Neural cell (in vitro differentiated cells): Measurements from ENCODE around the gene SLC7A8. TPM values are rescaled to one million over a fixed set of nuclear protein-coding genes. Genes with fewer than 3 reads are reported as not detected.

ENCODE experiments used
- H2AFZ ChIP-seq: fragments of 200-600, 300-800 bp; sonication (generic), shearing (Covaris generic); 2 replicates; pipeline ENCODE4 v1.6.0; 2014; ENCODE audit warnings: low read depth, mild to moderate bottlenecking, antibody characterized with exemption, low read length, moderate library complexity
- H3F3A ChIP-seq: fragments of 200-600 bp; shearing (Covaris generic); 2 replicates; pipeline ENCODE4 v1.6.1; 2016; ENCODE audit warnings: mild to moderate bottlenecking, moderate library complexity, mixed read lengths, antibody characterized with exemption, low read length; ENCODE audit not compliant: insufficient read depth, poor library complexity, severe bottlenecking
- H3K27ac ChIP-seq: fragments of 200-600, 300-800 bp; sonication (generic), shearing (Covaris generic); 2 replicates; pipeline ENCODE4 v1.5.1; 2014; ENCODE audit warnings: mild to moderate bottlenecking, low read length, moderate library complexity
- H3K27me3 ChIP-seq: fragments of 300-800, 200-600 bp; sonication (generic), shearing (Covaris generic); 2 replicates; pipeline ENCODE4 v1.6.0; 2014; ENCODE audit warnings: mild to moderate bottlenecking, low read depth, low read length, moderate library complexity; ENCODE audit not compliant: insufficient read depth
- H3K36me3 ChIP-seq: fragments of 300-800, 200-600 bp; sonication (generic), shearing (Covaris generic); 2 replicates; pipeline ENCODE4 v1.5.1; 2014; ENCODE audit warnings: mild to moderate bottlenecking, antibody characterized with exemption, low read length, moderate library complexity; ENCODE audit not compliant: insufficient read depth
- H3K4me2 ChIP-seq: fragments of 300-800, 200-600 bp; sonication (generic), shearing (Covaris generic); 2 replicates; pipeline ENCODE4 v1.6.0; 2014; ENCODE audit warnings: mild to moderate bottlenecking, low read length
- H3K4me3 ChIP-seq: fragments of 300-800, 200-600 bp; sonication (generic), shearing (Covaris generic); 2 replicates; pipeline ENCODE4 v1.5.1; 2014; ENCODE audit warnings: mild to moderate bottlenecking, low read length, moderate library complexity
- H3K79me2 ChIP-seq: fragments of 200-600 bp; shearing (Covaris generic); replicated peaks from 2 replicates; pipeline ENCODE4 v1.6.0; 2014; ENCODE audit warnings: mild to moderate bottlenecking, low read length, moderate library complexity; ENCODE audit not compliant: insufficient read depth
- H3K9ac ChIP-seq: fragments of 300-800, 200-600 bp; sonication (generic), shearing (Covaris generic); 2 replicates; pipeline ENCODE4 v1.6.1; 2016; ENCODE audit warnings: mild to moderate bottlenecking, low read length, mixed read lengths
- H3K9me2 ChIP-seq: fragments of 200-600 bp; shearing (Covaris generic); 2 replicates; pipeline ENCODE4 v1.6.1; 2016; ENCODE audit warnings: mild to moderate bottlenecking, low read length, mixed read lengths; ENCODE audit not compliant: insufficient read depth
- H3K9me3 ChIP-seq: fragments of 200-600, 300-800 bp; sonication (generic), shearing (Covaris generic); 2 replicates; pipeline ENCODE4 v1.6.1; 2016; ENCODE audit warnings: mild to moderate bottlenecking, mixed run types, low read length, moderate library complexity, mixed read lengths
- H4K20me1 ChIP-seq: fragments of 200-600 bp; shearing (Covaris generic); 2 replicates; pipeline ENCODE4 v1.6.1; 2016; ENCODE audit warnings: mild to moderate bottlenecking, mixed run types; ENCODE audit not compliant: insufficient read depth
- EP300 ChIP-seq: fragments of 450-650 bp; conservative IDR thresholded peaks from 2 replicates; pipeline ENCODE4 v1.6.1; 2014; ENCODE audit warnings: antibody characterized with exemption, mild to moderate bottlenecking, moderate library complexity; ENCODE audit not compliant: poor library complexity, severe bottlenecking
- EZH2 ChIP-seq: fragments of 200-600, 300-800 bp; shearing (Covaris generic), sonication (generic); IDR thresholded peaks from 2 replicates; pipeline ENCODE4 v1.6.1; 2014; ENCODE audit warnings: antibody characterized with exemption, low read length, borderline replicate concordance, mild to moderate bottlenecking; ENCODE audit not compliant: insufficient read depth, poor library complexity, severe bottlenecking
- MXI1 ChIP-seq: fragments of 450-650 bp; conservative IDR thresholded peaks from 2 replicates; pipeline ENCODE4 v1.6.1; 2014; ENCODE audit warnings: antibody characterized with exemption, mild to moderate bottlenecking; ENCODE audit not compliant: poor library complexity, severe bottlenecking
- POLR2AphosphoS5 ChIP-seq: IDR thresholded peaks from 2 replicates; pipeline ENCODE4 v1.6.1; 2012
- RAD21 ChIP-seq: fragments of 450-650 bp; conservative IDR thresholded peaks from 2 replicates; pipeline ENCODE4 v1.6.1; 2014; ENCODE audit warnings: antibody characterized with exemption, mild to moderate bottlenecking, moderate library complexity
- REST ChIP-seq: IDR thresholded peaks from 2 replicates; pipeline ENCODE4 v1.6.1; 2012; ENCODE audit warnings: borderline replicate concordance
- SMC3 ChIP-seq: fragments of 450-650 bp; conservative IDR thresholded peaks from 2 replicates; pipeline ENCODE4 v1.6.1; 2014; ENCODE audit warnings: antibody characterized with exemption, mild to moderate bottlenecking, moderate library complexity; ENCODE audit not compliant: poor library complexity
- TAF1 ChIP-seq: IDR thresholded peaks from 2 replicates; pipeline ENCODE4 v1.6.1; 2012; ENCODE audit warnings: low read depth
- polyA plus RNA-seq: library from polyadenylated mRNA; depleted of rRNA; stranded (reverse); fragments of >200 nt; gene quantifications from 2 replicates; pipeline ENCODE4 v1.2.3, GENCODE V29; 2014
- TF ChIP-seq, protein P1 (sequence below): fragments of 450-650 bp; IDR thresholded peaks from 2 replicates; pipeline ENCODE4 v1.5.1; 2014; ENCODE audit warnings: antibody characterized with exemption, mild to moderate bottlenecking, moderate library complexity; ENCODE audit not compliant: poor library complexity, severe bottlenecking

Gene SLC7A8
- polyA plus RNA-seq, 1 donor from 2014 or later, result 0.21 TPM

DNA sequence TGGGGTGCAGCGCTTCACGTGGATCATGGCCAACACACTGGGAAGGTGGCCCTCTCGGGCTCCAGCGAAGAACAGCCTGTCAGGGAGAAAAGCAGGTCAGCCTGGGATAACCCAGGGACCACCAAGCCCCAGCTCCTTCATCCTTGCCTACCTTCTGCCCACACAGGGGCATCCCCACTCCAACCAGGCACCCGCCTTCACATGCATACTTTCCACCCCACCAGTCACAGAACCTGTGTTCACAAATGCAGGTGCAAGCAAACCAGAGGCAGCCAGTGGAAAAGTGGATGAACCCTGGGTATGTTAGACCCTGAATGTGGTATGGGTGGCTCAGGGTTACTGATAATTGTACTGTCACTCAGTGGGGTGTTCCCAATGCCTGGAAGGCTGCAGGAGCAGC, 52.0 kb downstream of the SLC7A8 start:
- H3K4me3 ChIP-seq, result no peak overlapping the region
- no peak overlapping the region for H3K4me2 ChIP-seq
- H2AFZ ChIP-seq, result no peak overlapping the region
- H3K27me3 ChIP-seq, result no peaks in the 10 kb centered on the region
- no peaks in the 10 kb centered on the region for H3K9me3 ChIP-seq
- H3F3A ChIP-seq, result no peaks in the 10 kb centered on the region
- H3K9me2 ChIP-seq, result no peaks in the 10 kb centered on the region
- H3K9ac ChIP-seq, result no peak overlapping the region
- no peak overlapping the region for H3K27ac ChIP-seq
- H4K20me1 ChIP-seq, result no peaks in the 10 kb centered on the region
- no peak for TF ChIP-seq POLR2AphosphoS5
- no peak for TF ChIP-seq EP300
- no peak for TF ChIP-seq REST
- no peak for TF ChIP-seq SMC3
- no peak for TF ChIP-seq EZH2
- TF ChIP-seq, protein P1, sequence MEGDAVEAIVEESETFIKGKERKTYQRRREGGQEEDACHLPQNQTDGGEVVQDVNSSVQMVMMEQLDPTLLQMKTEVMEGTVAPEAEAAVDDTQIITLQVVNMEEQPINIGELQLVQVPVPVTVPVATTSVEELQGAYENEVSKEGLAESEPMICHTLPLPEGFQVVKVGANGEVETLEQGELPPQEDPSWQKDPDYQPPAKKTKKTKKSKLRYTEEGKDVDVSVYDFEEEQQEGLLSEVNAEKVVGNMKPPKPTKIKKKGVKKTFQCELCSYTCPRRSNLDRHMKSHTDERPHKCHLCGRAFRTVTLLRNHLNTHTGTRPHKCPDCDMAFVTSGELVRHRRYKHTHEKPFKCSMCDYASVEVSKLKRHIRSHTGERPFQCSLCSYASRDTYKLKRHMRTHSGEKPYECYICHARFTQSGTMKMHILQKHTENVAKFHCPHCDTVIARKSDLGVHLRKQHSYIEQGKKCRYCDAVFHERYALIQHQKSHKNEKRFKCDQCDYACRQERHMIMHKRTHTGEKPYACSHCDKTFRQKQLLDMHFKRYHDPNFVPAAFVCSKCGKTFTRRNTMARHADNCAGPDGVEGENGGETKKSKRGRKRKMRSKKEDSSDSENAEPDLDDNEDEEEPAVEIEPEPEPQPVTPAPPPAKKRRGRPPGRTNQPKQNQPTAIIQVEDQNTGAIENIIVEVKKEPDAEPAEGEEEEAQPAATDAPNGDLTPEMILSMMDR, result no peak
- TF ChIP-seq RAD21, result no peak
- no peak for TF ChIP-seq MXI1
- TF ChIP-seq TAF1, result no peak
- no peaks in the 10 kb centered on the region for H3K36me3 ChIP-seq
- no peaks in the 10 kb centered on the region for H3K79me2 ChIP-seq

DNA sequence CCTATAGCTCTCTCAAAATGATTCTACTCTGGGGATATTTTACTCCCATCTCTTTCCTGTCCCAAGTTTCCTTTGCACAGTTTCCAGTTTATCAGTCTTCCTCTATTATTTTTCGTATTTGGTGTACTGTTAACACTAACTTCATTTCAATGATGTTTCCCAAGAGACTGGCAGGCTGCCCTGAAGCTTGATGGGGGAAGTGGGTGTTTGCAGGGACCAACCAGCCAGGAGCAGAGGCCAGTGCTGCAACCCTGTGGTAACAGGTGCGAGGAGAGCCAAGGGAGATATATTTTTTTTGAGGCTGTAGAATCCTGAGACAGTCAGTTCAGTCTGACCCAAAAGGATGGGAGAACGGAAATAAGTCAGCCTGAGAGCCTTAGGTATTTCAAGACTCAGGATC, 52.6 kb downstream of the SLC7A8 start:
- Histone ChIP-seq H3K27ac (no peak overlapping the region), H3K27me3 (no peaks in the 10 kb centered on the region), H3K79me2 (no peaks in the 10 kb centered on the region), H4K20me1 (no peaks in the 10 kb centered on the region), H3F3A (no peaks in the 10 kb centered on the region), H3K4me2 (no peak overlapping the region), H3K9me2 (no peaks in the 10 kb centered on the region), H3K36me3 (no peaks in the 10 kb centered on the region), H3K9ac (no peak overlapping the region), H2AFZ (no peak overlapping the region), H3K9me3 (no peaks in the 10 kb centered on the region), H3K4me3 (no peak overlapping the region)
- TF ChIP-seq SMC3 (no peak), TAF1 (no peak), EP300 (no peak), RAD21 (no peak), MXI1 (no peak), POLR2AphosphoS5 (no peak), EZH2 (no peak), REST (no peak)
- TF ChIP-seq, protein P1, result no peak
